Neutrophil (primary cell): ENCODE data around the gene ANKRD24.

Source experiments
- H3K27ac ChIP-seq: fragments of 200-600 bp; sonication (generic); 2 replicates; pipeline ENCODE4 v1.5.1; 2016; ENCODE audit warnings: mild to moderate bottlenecking, moderate library complexity
- H3K27me3 ChIP-seq: fragments of 200-600 bp; sonication (generic); 2 replicates; pipeline ENCODE4 v1.6.0; 2016; ENCODE audit warnings: mild to moderate bottlenecking
- H3K36me3 ChIP-seq: fragments of 200-600 bp; sonication (generic); 2 replicates; pipeline ENCODE4 v1.5.1; 2017
- H3K4me1 ChIP-seq, 2 experiments: fragments of 200-600 bp in 1 of 2; sonication (generic) in 1 of 2; 1 replicate in 1 of 2; 2 replicates in 1 of 2; pipeline versions ENCODE4 v1.5.1 to v1.6.1; 2013 to 2016; ENCODE audit warnings: low read depth in 1 of 2, low read length in 1 of 2, mild to moderate bottlenecking in 1 of 2, moderate library complexity in 1 of 2; ENCODE audit not compliant: control insufficient read depth in 1 of 2, insufficient read depth in 1 of 2
- H3K4me3 ChIP-seq, 2 experiments: fragments of 200-600 bp in 1 of 2; sonication (generic) in 1 of 2; 1 replicate in 1 of 2; 2 replicates in 1 of 2; pipeline ENCODE4 v1.5.1; 2013 to 2016; ENCODE audit warnings: low read depth in 1 of 2, low read length in 1 of 2, mild to moderate bottlenecking in 1 of 2, moderate library complexity in 1 of 2
- H3K9me3 ChIP-seq: fragments of 200-600 bp; sonication (generic); 2 replicates; pipeline ENCODE4 v1.5.1; 2016
- CTCF ChIP-seq: fragments of 200-600 bp; sonication (generic); IDR thresholded peaks from 2 replicates; pipeline ENCODE4 v1.5.1; 2016; ENCODE audit warnings: antibody characterized with exemption

Gene ANKRD24

GRCh38 chr19:4175669-4175931 lies 6.9 kb upstream of the ANKRD24 start:
- peaks cover 67% of the 10 kb centered on the region for H3K36me3 ChIP-seq
- peaks cover 5% of the 10 kb centered on the region in 2 experiments for H3K4me1 ChIP-seq
- no peak overlapping the region for H3K4me3 ChIP-seq
- no peak overlapping the region for H3K27ac ChIP-seq
- no peaks in the 10 kb centered on the region for H3K9me3 ChIP-seq
- no peak for TF ChIP-seq CTCF
- peaks cover 26% of the 10 kb centered on the region for H3K27me3 ChIP-seq

GRCh38 chr19:4177146-4177545 lies 5.3 kb upstream of the ANKRD24 start:
- Histone ChIP-seq H3K9me3 (no peaks in the 10 kb centered on the region), H3K36me3 (peaks cover 70% of the 10 kb centered on the region), H3K27ac (no peak overlapping the region), H3K4me3 (no peak overlapping the region), H3K27me3 (peaks cover 17% of the 10 kb centered on the region), H3K4me1 (peaks cover 20% of the 10 kb centered on the region in 2 experiments)
- TF ChIP-seq CTCF, result no peak

DNA sequence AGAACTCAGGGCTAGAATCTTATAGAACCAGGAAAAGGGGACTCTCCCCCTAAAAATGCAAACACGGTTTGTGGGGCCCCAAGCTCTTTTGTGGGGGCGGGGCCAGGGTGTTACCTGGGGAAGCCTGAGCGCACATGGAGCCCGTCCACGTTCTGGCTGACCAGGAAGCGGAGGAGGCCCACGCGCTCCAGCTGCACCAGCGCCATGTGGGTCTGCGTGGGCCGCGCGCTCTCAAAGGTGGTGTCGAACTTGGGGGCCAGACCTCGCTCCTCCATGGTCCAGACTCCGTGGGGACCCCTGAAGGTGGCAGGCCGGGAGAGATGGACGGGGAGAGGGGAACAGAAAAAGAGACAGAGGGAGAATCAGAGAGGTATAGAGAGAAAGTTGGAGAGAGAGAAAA lies 3.5 kb upstream of the ANKRD24 start:
- Histone ChIP-seq H3K27me3 (peaks cover 7% of the 10 kb centered on the region), H3K4me1 (peaks cover 25 to 29% of the 10 kb centered on the region in 2 experiments), H3K9me3 (no peaks in the 10 kb centered on the region), H3K36me3 (peaks cover 67% of the 10 kb centered on the region), H3K27ac (no peak overlapping the region), H3K4me3 (no peak overlapping the region)
- no peak for TF ChIP-seq CTCF

GRCh38 chr19:4181053-4181508 lies 1.4 kb upstream of the ANKRD24 start:
- H3K4me1 ChIP-seq, result peaks cover 25 to 29% of the 10 kb centered on the region in 2 experiments
- peak overlapping the region in 1 of 2 experiments; percentile 91 for H3K4me3 ChIP-seq
- H3K27me3 ChIP-seq, result peaks cover 19% of the 10 kb centered on the region
- no peaks in the 10 kb centered on the region for H3K9me3 ChIP-seq
- H3K36me3 ChIP-seq, result peaks cover 46% of the 10 kb centered on the region
- H3K27ac ChIP-seq, result no peak overlapping the region
- TF ChIP-seq CTCF, result no peak

DNA sequence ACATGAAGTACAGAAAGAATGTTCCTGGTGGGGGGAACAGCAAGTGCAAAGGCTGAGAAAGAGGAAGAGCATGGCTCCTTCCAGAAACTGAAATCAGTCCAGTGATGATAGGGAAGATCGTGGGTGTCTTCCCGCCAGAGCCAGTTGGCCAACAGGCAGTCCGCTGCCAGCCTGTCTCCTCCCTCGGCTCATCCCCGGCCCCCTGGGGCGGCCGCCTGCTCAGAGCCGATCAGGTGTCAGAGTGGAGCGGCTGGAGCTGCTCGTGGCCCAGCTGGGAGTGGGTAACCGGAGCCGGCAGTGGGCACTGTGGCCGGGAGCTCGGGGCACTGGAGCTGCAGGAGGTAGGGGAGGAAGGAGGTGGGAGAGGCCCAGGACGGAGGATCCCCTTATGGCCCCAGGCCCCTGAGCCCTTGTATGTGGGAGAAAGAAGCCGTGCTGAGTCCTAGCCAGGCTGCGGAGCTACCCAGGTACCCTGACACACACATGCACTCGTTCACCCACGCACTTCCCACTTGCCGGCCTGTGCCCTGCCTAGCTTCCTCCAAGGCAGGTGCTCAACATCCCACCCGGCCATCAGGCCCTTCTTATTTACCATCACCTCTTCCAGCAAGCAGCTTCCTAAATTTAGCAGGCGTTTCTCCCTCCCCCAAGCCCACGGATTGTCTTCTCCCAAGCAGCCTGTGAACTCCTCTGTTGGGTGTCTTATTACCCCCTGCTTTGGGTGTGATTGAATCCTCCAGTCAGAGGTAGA lies 1.7 kb downstream of the ANKRD24 start:
- Histone ChIP-seq H3K27me3 (peaks cover 19% of the 10 kb centered on the region), H3K4me1 (peaks cover 25 to 29% of the 10 kb centered on the region in 2 experiments), H3K4me3 (no peak overlapping the region), H3K9me3 (no peaks in the 10 kb centered on the region), H3K36me3 (peaks cover 15% of the 10 kb centered on the region), H3K27ac (no peak overlapping the region)
- no peak for TF ChIP-seq CTCF
